GM19025 (cell line): ENCODE measurements around the gene PTGIS.

ENCODE experiments used
- ATAC-seq: cut with Tn5 transposase; IDR thresholded peaks from one replicate; pipeline ENCODE4 v1.9.1; 2021; ENCODE audit warnings: mild to moderate bottlenecking, low read depth, moderate library complexity; ENCODE audit not compliant: unreplicated experiment

The PTGIS gene

DNA sequence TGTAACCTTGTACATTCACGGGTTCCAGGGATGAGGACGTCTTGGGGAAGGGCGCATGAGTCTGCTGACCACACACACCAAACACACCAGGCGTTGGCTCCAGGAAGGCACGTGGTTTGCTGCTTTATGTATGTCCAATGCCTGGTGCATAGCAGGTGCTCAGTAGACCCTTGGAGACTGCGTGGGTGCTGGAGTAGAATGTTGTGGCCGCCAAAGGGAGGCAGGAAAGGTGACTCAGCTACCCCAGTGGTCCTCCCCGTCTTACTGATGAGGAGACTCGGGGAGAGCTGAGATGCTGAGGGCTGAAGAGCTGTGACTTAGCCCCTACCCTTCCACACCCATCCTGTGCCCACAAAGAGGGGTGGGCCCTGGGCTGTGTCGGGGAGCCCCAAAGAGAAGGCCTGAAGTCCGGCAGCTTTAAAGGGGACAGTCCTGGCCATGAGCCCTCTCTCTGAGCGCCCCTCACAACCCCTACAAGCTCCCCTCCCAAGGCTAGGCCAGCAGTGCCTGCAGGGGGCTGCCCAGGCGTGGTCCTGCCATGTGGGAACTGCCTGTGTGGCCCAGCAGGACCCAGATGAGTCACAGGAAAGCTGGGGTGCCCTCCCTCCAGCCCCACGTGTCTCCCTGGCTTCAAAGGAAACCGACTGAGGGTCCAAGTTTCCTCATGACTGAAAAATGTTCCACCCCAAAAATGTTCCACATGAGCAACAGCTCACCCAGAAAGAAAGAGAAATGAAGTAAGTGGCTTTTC is 28.0 kb upstream of the PTGIS start:
- ATAC-seq = no peak

DNA sequence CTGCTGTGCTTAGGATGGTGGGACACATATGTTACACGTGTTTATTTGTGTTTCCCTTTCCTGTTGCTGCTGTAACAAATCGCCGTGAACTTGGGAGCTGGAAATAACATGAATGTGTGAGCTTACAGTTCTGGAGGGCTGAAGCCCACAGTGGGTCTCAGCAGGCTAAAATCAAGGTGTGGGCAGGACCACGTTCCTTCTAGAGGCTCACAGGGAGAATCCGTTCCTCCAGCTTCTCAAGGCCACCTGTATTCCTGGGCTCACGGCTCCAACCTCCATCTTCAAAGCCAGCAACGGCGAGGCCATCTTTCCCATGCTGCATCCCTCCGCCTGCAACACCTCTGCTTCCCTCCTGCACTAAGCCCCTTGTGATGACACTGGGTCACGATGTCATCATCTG is 27.4 kb upstream of the PTGIS start:
- ATAC-seq = no peak

DNA sequence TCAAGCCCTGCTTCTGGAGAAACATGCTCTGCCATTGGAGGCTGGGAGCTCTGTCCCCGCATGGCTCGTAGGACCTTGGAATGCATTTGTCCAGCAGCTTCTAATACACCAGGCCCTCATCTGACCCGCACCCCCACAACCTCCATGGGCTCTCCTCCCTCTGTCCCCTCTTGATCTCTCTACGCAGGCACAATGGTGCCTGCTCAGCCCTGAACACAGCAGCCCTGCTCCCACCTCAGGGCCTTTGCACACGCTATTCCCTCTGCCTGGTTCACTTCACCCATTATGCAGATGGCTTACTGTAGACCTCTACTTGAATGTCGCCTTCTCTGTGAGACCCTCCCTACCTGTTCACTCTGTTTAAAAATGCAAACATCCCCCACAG is 27.0 kb upstream of the PTGIS start:
- no peak for ATAC-seq

DNA sequence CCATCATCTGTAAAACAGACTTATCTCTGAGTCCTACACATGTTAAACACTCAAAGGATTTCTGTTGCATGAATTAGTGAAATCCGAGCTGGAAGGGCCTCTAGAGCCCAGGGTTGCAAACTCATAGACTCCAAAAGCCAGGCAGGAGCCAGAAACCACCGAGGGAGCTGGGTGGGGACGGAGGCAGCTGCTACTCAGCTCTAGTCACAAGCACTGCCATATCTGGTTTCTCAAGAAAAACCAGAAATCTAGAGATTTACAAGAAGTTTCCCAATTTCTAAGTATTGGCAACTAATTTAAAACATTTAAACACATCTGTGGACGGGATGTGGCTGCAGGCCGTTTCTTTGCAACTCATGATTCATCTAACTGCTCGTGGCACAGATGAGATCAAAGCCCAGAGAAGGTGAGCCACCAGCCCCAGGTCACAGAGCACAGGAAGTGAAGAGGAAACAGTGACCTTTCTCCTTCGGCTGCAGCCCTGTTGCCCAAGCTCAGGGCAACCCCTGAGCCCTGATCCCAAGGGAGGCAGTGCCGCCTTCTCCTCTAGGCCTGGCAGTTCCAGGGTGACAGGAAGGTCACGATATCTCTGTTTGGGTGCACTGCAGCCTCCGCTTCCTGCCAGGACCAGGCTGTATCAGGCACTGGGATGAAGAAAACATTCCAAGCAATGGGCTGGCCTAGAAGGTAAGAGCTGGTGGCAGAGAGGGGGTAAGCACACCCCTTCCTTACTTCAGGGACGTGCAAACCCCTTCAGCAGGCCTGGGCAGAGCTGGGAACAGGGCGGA is 26.4 kb upstream of the PTGIS start:
- ATAC-seq = no peak

DNA sequence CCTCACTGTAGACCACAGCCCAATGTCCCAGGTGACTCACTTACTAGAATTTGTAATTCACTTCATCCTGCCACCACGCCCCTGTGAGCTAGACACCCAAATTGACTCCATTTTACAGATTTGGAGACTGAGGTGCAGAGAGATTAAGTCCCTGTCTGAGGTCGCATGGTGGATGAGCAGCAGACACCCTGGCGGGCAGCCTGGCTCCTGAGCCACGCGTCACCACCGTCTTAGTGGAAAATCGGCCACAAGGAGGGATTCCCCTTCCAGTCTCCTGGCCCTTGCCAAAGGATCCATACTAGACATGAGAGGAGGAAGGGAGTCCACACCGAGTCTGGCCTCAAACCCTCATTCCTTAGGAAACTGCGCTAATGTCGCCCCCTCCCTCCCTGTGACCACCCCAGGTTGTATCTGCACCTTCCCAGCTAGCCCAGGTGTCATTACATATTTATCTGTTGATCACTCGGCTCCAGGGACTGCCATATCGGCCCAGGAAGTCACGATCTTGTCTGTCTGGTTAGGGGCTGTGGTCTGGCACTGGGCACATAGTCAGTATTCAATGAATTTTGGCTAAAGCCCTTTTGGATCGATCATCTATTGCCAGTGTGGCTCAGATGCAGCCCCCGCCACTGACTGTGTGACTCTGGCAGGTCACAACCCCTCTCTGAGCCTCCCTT is 25.7 kb upstream of the PTGIS start:
- no peak for ATAC-seq

DNA sequence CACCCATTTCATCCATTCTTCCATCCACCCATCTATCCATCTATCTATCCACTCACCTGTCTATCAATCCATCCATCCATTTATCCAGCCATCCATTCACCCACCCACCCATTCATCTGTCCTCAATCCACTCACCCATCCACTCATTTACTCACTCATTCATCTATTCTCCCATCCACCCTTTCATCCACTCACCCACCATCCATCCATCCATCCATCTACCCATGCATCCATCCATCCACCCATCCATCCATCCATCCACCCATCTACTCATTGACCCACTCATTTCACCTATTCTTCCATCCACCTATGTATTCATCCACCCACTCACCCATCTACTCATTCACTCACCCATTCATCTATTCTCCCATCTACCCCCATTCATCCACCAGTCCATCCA is 24.2 kb upstream of the PTGIS start:
- no peak for ATAC-seq

DNA sequence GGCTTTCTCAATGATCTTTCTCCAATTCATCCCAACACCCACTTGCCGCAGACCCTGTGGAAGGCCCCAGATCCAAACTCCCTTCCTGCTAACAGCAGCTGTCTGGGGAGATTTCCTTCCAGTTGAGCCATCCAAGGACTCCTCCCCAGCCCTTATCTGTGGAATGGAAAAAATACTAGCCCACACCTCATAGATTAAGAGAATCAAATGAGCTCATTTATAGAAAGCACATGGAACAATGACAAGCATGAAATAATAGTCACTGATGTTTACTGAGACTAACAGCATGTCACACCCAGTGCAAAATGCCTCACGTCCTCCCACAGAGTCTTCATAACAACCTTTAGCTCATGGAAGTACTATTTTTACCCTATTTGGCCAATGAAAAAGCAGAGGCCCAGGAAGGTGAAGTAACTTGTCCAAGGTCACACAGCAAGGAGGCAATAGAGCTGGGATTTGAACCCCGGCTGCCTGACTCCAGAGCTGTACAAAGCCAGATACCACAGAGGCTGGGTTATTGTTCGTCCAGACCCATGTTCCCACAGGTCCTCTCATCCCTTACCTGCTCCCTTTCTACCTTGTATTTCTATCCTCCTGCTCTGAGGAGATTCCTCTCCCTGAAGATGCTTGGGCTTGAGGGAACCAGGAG is 23.4 kb upstream of the PTGIS start:
- no peak for ATAC-seq

DNA sequence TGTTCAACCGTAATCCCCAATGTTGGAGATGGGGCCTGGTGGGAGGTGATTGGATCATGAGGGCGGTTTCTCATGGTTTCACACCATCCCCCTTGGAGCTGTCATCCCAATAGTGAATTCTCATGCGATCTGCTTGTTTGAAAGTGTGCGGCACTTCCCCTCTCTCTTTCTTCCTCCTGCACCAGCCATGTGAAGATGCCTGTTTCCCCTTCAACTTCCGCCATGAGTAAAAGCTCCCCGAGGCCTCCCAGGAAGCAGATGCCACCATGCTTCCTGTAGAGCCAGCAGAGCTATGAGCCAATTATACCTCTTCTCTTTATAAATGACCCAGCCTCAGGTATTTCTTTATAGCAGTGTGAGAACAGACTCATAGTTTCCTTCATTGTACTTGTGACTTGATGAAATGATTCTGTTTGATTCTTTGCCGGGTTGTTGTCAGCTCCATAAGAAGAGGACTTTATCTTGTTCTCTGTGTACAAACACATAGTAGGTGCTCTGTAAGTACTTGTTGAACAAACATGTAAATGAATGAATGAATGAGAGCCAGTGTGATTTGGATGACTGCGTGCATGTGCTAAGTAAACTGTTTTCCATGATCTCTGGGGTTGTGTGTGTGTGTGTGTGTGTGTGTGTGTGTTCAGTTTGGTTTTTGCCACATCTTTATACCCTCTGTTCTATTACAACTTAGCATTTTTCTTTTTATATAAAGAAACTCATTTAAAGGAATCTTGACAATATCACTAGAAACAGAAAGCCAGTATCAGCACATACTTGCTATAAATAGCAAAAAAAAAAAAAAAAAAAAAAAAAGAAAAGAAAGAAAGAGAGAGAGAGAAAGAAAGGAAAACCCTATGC is 22.5 kb upstream of the PTGIS start:
- ATAC-seq = no peak

DNA sequence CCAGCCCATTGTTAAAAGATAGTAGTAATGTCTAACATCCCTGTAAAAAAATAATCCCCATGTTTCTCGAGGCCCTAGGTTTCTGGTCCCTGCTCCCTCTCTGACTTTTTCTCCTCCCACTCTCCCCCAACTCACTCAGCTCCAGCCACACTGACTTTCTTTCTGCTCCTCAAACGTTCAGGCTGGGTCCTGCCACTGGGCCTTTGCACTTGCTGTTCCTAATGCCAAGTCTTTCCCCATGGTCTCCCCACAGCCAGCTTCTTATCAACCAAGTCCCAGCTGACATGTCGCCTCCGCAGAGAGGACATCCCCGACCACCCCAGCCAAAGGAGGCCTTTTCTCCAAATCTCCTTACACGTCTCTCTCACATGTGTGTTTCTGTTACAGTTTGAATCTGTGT is 21.8 kb upstream of the PTGIS start:
- no peak for ATAC-seq

DNA sequence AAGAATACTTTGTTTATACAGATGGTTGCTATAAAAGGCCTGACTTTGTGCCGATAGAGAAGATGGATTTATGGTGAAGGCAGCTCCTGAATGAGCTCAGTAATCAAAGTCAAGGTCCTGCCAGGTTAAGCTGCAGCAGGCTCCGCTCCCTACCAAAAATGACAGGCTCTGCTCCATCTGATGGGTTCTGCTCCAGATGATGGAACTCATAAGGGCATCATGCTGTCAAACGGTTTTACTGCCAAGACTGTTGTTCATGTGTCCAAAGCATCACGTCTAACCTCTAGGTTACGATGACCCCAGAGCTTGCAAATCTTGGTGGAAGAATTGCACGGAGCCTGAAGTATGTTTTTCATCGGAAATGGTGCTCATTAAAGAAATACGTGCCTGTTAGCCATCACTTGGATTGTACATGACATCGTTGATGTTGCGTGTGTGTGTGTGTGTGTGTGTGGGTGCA is 19.2 kb upstream of the PTGIS start:
- no peak for ATAC-seq

DNA sequence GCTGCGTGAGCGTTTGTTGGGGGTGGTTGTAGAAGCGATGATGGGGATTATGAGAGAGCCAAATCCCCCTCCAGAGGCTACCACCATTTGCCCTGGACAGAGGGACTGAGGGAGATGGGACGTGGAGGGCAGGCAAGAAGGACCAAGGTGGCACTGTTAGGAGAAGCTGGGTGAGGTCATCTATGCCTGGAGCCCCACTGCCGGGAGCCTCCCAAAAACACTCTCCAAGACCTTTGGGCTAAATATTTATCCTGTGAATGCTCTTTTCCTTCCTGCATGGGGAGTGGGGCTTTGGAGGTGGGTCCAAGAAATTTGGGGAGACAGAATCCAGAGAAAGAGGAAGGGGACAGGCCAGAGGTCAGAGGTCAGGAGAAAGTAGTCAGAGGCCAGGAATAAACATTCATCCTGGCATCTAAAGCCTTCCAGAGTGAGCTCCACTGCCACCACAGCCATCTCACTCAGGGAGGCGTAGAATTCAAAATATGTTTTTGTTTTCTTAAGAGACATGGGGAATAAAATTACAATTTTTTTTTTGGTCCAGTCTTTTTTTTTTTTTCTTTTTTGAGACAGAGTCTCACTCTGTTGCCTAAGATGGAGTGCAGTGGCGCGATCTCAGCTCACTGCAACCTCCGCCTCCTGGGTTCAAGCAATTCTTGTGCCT is 17.8 kb upstream of the PTGIS start:
- ATAC-seq = no peak

DNA sequence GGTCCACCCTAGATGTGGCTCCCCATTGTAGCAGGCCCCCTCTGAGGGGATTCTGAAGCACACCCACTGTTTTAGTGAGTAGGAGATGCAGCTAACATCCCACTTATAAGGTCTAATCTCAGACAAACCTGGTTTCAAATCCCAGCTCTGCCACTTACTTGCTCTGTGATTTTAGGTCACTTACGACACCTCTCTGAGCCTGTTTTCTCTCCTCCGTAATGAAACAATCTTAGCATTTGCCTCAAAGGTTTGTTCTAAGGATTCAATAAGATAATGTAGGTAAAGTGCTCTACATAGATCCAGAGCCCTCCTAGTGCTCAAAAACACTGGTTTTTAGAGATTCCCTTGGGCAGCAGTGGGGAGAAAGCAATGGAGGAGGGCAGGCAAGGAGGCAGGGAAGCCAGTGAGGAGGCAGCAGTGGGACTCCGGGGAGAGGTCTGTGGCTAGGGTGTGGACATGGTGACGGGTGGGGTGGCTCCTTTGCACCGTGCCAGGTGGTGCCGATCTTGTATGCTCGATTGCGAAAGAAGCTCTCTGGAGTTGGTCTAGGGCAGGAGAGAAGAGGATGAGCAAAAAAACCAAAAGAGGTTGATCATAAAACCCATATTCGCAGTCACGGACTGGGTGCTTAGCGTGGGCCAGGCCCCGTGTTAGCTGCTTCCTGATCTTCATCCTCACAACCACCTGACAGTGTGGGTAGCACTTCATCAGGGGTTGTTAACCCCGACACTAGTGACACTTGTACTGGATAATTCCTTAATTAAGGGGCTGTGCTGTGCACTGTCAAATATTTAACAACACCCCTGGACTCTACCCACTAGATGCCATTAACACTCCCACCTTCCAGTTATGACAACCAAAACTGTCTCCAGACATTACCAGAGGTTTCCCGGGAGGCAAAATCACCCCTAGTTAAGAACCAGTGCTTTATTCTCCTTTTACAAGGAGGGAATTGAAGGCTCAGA is 16.8 kb upstream of the PTGIS start:
- ATAC-seq = no peak

DNA sequence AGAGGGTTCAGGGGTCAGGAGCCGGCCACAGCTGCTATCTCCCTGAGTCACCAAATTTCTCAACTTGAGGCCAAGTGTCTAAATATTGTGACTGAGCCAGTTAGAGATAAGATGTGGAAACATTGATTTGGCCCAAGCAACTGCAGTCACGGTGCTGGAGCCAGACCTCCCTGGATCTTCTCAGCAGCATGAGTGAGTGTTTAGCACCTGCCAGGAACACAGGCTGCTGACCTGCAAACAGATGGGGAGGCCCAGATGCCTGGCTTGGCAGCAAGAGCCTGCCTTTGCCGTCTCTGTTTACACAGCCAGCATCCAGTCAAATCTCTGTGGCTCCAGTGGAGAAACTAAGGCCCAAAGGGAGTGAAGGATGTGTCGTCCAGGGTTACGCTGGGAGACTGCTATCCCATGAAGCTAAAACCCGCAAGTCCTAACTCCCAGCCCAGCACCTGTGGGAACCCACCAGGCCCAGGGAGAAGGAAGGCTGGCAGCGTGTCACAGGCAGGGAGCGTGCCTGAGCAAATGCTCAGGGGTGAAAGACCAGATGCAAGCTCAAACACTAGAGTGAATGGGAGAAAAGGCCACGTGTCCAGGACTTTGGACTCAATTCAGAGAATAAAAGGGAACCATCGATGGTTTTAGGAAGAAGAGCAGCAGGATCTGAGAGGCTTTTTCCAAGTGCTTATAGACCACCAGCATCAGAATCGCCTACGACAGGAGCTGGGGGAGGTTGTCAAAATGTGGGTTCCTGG is 15.9 kb upstream of the PTGIS start:
- no peak for ATAC-seq

DNA sequence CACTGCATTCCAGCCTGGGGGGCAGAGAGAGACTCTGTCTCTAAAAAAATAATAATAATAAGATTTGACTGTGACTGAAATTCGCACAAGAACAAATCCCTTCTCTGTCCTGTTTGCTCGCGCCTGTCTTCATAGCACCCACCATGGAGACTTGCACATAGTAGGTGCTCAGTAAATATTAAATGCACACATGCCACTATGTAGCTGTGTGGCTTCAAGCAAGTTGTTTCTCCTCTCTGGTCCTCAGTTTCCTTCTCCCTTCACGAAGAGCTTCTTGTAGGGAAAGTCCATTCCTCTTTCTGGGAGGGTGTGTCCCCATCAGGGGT is 15.4 kb upstream of the PTGIS start:
- no peak for ATAC-seq

DNA sequence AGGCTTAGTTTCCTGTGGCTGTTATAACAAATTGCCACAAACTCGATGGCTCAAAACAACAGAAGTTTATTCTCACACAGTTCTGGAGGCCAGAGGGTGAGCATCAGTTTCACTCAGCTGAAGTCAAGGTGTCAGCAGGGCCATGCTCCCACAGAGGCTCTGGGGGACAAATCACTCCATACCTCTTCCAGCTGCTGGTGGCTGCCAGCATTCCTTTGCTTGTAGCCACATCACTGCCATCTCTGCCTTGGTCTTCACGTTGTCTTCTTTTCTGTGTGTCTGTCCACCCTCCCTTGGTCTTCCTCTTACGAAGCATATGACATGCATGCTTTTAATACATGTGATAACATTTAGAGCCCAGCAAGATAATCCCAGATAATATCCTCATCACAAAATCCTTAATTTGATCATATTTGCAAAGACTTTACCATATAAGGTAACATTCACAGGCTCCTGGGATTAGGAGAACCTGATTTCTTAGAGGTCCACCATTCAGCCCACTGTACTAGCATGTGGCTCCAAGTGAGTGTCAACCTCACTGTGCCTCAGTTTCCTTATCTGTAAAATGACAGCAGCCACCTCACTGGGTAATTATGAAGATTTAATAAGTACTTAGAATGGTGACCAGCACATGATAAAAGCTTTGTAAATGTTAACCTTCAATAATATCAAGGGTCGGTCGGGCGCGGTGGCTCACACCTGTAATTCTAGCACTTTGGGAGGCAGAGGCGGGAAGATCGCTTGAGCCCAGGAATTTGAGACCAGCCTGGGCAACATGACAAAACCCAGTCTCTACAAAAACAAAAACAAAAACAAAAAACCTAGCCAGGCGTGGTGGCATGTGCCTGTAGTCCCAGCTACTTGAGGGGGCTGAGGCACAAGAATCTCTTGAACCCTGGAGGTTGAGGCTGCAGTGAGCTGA is 14.7 kb upstream of the PTGIS start:
- no peak for ATAC-seq

DNA sequence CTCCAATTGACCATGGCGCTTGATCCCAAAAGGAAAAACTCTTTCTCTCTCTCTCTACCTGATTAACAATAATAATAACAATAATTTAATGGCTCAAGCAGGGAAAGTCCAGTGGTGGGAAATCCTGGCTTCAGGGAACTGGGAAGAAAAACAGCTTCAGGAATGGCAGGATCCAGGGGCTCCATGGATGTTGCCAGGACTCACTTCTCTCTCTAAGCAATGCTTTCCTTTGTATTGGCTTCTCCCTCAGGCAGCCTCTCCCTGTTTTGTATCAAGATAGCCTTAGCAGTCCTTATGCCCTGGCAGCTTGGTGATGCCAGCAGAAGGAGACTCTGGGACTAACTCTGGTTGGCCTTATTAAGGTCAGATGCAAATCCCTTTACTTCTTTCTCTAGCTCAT is 13.5 kb upstream of the PTGIS start:
- no peak for ATAC-seq

DNA sequence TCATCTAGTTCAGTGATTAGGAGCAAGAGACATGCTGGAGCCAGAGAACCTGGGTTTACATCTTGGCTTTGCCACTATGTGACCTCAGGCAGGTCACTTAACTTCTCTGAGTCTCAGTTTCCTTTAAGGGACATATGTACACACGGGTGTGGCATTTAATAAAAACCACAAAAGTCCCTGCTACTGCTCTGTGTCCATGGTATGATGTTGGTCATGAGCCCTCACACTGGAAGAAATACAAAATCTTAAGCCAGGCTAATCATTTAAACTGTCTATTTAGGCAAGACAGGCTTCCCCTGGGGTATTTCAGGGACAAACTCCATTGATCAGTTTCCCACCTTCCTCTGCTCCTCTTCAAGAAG is 12.9 kb upstream of the PTGIS start:
- ATAC-seq = no peak
